Measurements from ENCODE around the gene LMNTD2.

LMNTD2 gene

DNA sequence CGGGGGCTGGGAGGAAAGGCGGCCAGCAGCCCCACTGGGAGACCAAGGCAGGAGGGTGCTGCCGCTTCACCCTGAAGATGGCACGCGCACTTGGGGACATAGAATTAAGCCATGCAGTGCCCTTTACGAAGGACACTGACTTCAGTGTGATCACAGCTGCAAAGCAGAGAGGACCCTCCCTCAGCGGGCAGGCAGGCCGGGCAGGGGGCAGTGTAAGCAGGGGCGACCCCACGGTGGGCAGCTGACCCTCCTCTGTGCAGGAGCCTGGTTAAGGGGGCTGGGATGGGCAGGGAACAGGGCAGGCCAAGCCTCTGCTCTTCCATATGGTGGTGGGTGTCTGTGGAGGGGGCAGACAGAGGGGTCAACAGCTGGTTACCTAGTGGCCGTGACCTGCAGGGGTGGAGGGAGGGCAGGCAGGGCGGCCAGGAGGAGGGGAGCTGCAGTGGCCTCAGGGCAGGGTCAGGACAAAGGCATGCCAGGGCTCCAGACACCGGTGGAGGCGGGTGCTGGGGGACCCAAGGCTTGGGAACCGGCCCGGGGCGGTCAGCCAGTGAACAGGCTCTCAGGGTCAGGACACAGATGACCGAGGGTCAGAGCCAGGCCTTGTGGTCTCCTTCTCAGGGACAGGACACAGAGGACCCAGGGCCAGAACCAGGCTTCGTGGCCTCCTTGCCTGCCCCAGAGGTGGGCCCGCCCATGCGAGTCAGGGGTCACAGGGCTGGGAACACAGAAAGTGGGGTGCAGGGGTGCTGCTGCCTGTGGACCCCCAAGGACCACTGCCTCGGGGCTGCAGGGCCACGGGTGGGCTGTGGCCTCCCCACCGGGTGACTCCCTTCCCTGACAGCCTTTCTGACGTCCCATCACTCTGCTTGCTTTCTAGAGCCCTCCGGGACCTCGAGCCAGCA is 7.2 kb downstream of the LMNTD2 start:
- H3K27ac ChIP-seq = no peak overlapping the region
- H3K4me3 ChIP-seq (ENCODE audit: low read depth, low read length) = no peak overlapping the region
- no peak for DNase-seq
- no peaks in the 10 kb centered on the region for H3K36me3 ChIP-seq (replicated peaks)
- TF ChIP-seq CTCF (IDR thresholded peaks at IDR 0.05; ENCODE audit: low read depth, low read length, missing control alignments) = no peak
- peaks cover 40% of the 10 kb centered on the region for H3K27me3 ChIP-seq (replicated peaks)
- in situ Hi-C loops (cut with HindIII; ENCODE audit: low pct_ligation_motif_present, low sequenced_read_pairs) = no loop called here

DNA sequence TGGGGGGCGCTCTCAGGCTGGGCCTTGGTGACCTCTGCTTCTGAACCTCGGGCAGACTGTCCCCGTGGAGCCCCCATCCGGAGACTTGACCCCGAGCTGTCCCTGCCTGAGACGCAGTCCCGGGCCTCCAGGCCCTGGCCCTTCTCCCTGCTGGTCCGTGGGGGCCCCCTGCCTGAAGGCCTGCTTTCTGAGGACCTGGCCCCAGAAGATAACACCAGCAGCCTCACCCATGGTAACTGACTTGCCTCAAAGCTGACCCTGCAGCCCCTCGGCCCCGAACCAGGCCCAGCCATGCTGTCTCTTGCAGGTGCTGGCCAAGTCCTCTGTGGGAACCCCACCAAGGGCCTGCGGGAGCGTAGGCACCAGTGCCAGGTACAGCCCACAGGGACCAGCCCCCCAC is 8.9 kb downstream of the LMNTD2 start:
- no peaks in the 10 kb centered on the region for H3K36me3 ChIP-seq (replicated peaks)
- no peak overlapping the region for H3K4me3 ChIP-seq (ENCODE audit: low read depth, low read length)
- DNase-seq = no peak
- in situ Hi-C loops (cut with HindIII; ENCODE audit: low pct_ligation_motif_present, low sequenced_read_pairs) = no loop called here
- no peak overlapping the region for H3K27ac ChIP-seq
- peaks cover 23% of the 10 kb centered on the region for H3K27me3 ChIP-seq (replicated peaks)
- TF ChIP-seq CTCF (IDR thresholded peaks at IDR 0.05; ENCODE audit: low read depth, low read length, missing control alignments) = no peak

GRCh38 chr11:551131-551530 is 9.4 kb downstream of the LMNTD2 start:
- Histone ChIP-seq H3K36me3 (replicated peaks) (no peaks in the 10 kb centered on the region), H3K4me3 (ENCODE audit: low read depth, low read length) (no peak overlapping the region), H3K27ac (no peak overlapping the region), H3K27me3 (replicated peaks) (peaks cover 19% of the 10 kb centered on the region)
- no peak for TF ChIP-seq CTCF (IDR thresholded peaks at IDR 0.05; ENCODE audit: low read depth, low read length, missing control alignments)
- in situ Hi-C loops (cut with HindIII; ENCODE audit: low pct_ligation_motif_present, low sequenced_read_pairs) = no loop called here
- DNase-seq = no peak

GRCh38 chr11:550746-551085 is 9.8 kb downstream of the LMNTD2 start:
- Histone ChIP-seq H3K27ac (no peak overlapping the region), H3K36me3 (replicated peaks) (no peaks in the 10 kb centered on the region), H3K27me3 (replicated peaks) (peaks cover 14% of the 10 kb centered on the region), H3K4me3 (ENCODE audit: low read depth, low read length) (no peak overlapping the region)
- DNase-seq = no peak
- no peak for TF ChIP-seq CTCF (IDR thresholded peaks at IDR 0.05; ENCODE audit: low read depth, low read length, missing control alignments)
- in situ Hi-C loops (cut with HindIII; ENCODE audit: low pct_ligation_motif_present, low sequenced_read_pairs) = no loop called here

GRCh38 chr11:550021-550745 is 10.4 kb downstream of the LMNTD2 start:
- Histone ChIP-seq H3K27me3 (replicated peaks) (peaks cover 9% of the 10 kb centered on the region), H3K4me3 (ENCODE audit: low read depth, low read length) (no peak overlapping the region), H3K36me3 (replicated peaks) (no peaks in the 10 kb centered on the region), H3K27ac (no peak overlapping the region)
- in situ Hi-C loops (cut with HindIII; ENCODE audit: low pct_ligation_motif_present, low sequenced_read_pairs) = no loop called here
- TF ChIP-seq CTCF (IDR thresholded peaks at IDR 0.05; ENCODE audit: low read depth, low read length, missing control alignments) = no peak
- no peak for DNase-seq

All from brain microvascular endothelial cell (primary cell).